Uterus (tissue), 2 donors: Measurements from ENCODE around the gene GABPB2.

Source experiments
- POLR2A ChIP-seq, 2 donors: fragments of 450-650 bp; IDR thresholded peaks; one replicate each; pipeline ENCODE4 v1.6.1; 2016; ENCODE audit warnings: antibody characterized with exemption in 2 of 2, mild to moderate bottlenecking in 1 of 2, moderate library complexity in 1 of 2
- TF ChIP-seq, protein P1 (sequence below), 4 experiments: fragments of 200-600 bp in 2 of 4; fragments of 450-650 bp in 2 of 4; sonication (generic) in 2 of 4; IDR thresholded peaks; one replicate each; pipeline ENCODE4 v1.5.1; 2016 to 2019; ENCODE audit warnings: antibody characterized with exemption in 4 of 4, mild to moderate bottlenecking in 2 of 4, moderate library complexity in 1 of 4

DNA sequence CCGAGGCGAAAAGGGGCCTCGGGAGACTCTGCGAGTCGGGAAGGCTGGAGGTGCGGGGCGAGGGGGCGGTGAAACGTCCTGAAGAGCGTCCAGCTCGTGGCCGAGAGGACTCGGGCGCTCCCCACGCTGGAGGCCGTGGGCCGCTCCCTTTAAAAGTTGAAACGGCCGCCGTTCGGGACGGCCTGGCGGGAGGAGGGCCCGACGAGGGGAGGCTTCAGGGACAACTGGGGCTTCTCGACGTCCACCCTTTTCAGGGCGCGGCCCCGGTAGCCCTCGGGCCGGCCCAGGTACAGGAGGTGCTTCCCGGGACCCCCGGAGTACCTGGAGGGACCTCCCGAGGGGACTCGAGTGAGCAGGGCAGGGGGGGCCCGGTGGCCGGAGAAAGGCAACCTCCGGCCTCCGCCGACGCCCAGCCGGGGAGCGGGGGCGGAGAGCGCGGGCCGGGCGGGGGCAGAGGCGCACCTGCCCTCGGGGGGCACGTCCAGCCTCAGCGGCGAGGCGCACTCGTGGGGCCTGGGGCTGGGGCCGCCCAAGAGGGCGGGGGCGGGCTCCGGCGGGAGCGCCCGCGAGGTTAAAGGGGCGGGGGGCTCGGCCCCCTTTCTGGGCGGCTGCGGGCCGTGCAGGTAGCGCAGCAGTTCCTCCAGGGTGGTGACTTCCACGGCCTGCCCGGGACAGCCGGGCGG lies 61.9 kb downstream of the GABPB2 start:
- TF ChIP-seq, protein P1, sequence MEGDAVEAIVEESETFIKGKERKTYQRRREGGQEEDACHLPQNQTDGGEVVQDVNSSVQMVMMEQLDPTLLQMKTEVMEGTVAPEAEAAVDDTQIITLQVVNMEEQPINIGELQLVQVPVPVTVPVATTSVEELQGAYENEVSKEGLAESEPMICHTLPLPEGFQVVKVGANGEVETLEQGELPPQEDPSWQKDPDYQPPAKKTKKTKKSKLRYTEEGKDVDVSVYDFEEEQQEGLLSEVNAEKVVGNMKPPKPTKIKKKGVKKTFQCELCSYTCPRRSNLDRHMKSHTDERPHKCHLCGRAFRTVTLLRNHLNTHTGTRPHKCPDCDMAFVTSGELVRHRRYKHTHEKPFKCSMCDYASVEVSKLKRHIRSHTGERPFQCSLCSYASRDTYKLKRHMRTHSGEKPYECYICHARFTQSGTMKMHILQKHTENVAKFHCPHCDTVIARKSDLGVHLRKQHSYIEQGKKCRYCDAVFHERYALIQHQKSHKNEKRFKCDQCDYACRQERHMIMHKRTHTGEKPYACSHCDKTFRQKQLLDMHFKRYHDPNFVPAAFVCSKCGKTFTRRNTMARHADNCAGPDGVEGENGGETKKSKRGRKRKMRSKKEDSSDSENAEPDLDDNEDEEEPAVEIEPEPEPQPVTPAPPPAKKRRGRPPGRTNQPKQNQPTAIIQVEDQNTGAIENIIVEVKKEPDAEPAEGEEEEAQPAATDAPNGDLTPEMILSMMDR (IDR thresholded peaks at IDR 0.05) = no peak
- TF ChIP-seq POLR2A (IDR thresholded peaks at IDR 0.05) = no peak
